Limb (tissue), 2 donors: ENCODE data around the gene PRKCI.
"Not testable (repeated sequence)": the region's sequence is repeated elsewhere in the genome, so short reads cannot be mapped to it uniquely, and the experiment has no call there.

Source experiments
- DNase-seq, 2 donors: peaks; one replicate each; pipeline ENCODE4 v3.0.0-alpha.2; 2016; ENCODE audit errors: extremely low spot score in 2 of 2

The PRKCI gene

DNA sequence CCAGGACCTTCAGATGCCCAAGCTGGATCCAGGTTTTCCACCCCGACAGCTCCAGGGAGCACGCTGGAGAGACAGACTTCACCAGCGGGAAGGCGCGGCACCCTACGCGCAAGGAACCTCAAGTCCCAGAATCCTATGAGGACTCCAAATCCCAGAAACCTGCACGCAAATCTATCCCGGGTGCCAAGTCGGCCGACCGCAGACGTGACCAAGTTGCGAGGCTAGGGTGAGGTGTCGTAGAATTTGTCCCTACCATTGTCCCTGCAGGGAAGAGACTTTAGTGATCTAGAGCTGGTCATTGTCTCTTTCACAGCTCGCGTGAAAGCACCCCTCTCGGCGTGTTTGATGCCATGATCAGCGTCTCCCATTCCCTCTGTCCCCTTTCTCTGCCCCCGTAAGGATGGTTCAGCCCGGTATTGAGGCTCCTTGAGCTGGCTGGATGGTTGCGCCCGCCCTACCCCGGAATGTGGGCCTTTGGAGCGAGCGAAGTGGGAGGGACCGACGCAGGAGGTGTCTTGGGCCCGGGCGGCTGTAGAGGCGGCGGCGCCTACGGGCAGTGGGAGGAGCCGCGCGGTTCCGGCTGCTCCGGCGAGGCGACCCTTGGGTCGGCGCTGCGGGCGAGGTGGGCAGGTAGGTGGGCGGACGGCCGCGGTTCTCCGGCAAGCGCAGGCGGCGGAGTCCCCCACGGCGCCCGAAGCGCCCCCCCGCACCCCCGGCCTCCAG, at the start of gene PRKCI:
PRKCI (plus strand) TSS at position 501 of the 723 bp plus-strand sequence. CDS start 246 bp downstream, outside the sequence.
- DNase-seq: peak; percentile 95 to 97

GRCh38 chr3:170178651-170179050, 43.6 kb upstream of the PRKCI start:
- no peak for DNase-seq

GRCh38 chr3:170179432-170179831, 42.8 kb upstream of the PRKCI start:
- no peak for DNase-seq

DNA sequence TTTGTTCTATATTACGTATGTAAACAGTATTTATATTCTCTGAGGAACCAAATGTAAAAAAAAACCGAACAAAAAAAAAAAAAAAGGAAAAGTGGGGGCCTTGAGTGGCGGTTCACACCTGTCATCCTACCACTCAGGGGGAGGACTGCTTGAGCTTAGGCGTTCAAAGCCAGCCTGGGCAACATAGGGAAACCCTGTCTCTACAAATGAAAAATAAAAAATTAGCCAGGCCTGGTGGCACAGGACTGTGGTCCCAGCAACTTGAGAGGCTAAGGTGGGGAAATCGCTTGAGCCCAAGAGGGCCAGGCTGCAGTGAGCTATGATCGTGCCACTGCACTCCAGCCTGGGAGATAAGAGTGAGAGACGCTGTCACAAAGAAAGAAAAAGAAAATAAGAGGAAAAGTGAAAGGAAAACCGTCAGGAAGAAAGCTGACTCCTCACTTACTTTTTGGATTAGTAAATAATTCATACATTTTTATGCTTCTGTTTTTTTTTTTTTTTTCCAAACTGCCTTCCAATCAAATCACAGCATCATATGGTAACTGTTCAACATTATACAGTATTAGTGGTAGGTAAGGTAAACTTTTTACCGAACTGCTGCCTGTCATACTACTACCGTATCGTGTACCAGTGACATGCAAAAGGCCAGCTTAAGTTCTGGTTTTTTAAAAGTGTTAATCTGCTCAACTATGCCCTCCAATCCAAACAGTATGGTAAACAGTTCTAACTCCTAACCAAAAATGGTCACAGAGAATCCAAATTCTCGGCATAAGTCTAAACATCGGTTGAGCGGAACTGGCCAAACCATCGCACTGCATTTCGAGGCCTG, 41.9 kb upstream of the PRKCI start:
- DNase-seq: no peak

GRCh38 chr3:170180908-170181885, 41.0 kb upstream of the PRKCI start, which contains the start of gene PHC3:
Gene PHC3, minus strand, starts transcription at chr3:170181733. Its CDS starts 18 bp downstream, at chr3:170181715.
- peak; percentile 96 to 97 for DNase-seq

DNA sequence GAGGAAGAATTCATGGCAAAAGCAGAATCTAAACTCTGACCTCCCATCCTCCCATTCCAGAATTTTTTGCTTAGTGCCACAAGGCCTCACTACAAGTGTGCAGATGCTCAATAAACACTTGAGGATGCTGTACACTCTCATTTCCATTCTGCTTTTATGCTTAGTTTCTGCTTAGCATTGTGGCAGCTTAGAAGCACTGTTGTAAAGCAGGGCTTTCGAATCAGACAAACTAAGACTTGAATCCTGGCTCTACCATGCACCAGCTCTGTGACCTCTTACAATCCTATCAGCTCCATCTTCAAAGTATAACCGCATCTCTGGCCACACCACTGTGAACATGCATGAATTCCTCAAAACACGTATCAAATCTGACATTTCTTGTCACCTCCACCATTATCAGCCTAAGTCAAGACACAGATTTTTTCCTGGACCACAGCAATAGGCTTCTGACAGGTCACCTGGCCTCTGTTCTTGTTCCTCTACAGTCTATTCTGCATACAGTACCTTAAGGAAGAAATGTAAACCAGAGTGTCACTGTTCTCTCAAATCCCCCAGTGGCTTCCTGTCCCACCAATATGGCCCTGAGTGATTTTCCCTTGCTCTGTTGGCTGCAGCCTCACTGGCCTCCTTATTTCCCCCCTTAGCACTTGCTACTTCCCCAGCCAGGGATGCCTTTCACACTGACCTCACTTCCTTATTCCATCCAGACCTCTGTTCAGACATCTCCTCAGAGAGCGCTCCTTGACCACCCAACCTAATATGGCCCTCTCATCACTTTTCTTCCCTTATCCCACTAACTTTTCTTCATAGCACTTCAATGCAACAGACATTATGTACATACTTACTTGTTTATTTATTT, 32.6 kb upstream of the PRKCI start:
- no peak for DNase-seq

- not testable (repeated sequence) for DNase-seq
These were observed 26.5 kb upstream of the PRKCI start for GRCh38 chr3:170195759-170196158.

- DNase-seq: no peak
These were observed 25.4 kb upstream of the PRKCI start for GRCh38 chr3:170196833-170197232.

DNA sequence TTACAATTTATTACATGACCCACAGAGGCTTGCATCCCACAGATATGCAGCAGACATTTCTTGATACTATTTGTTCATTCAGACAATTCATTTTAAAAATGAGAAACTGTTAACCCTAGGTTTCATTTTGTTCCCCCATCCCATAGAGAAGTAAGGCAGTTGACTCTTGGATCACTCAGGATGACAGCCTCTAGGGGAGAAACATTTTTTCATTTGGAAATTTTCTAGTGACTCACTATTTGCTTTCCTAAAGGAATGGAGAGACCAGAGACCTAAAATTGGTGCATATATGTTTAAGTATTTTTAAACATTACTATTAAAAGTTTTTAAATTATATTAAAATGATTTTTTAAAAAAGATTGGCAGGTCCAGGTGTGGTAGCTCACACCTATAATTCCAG, 21.2 kb upstream of the PRKCI start:
- DNase-seq: no peak

DNA sequence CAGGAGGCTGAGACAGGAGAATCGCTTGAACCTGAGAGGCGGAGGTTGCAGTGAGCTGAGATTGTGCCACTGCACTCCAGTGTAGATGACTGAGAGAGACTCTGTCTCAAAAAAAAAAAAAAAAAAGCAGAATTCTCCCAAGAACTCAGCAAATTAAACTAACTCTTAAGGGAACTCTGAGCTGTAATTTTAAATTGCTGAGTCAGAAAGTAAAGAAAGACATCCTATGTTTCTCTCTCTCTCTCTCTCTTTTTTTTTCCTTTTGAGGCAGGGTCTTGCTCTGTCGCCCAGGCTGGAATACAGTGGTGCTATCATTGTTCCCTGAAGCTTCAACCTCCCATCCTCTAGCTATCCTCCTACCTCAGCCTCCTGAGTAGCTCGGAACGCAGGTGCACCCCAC, 20.7 kb upstream of the PRKCI start:
- DNase-seq: no peak

GRCh38 chr3:170203457-170203856, 18.8 kb upstream of the PRKCI start:
- no peak for DNase-seq

GRCh38 chr3:170204023-170204472, 18.2 kb upstream of the PRKCI start:
- no peak for DNase-seq

- no peak for DNase-seq
These were observed 17.7 kb upstream of the PRKCI start for GRCh38 chr3:170204509-170204908.

DNA sequence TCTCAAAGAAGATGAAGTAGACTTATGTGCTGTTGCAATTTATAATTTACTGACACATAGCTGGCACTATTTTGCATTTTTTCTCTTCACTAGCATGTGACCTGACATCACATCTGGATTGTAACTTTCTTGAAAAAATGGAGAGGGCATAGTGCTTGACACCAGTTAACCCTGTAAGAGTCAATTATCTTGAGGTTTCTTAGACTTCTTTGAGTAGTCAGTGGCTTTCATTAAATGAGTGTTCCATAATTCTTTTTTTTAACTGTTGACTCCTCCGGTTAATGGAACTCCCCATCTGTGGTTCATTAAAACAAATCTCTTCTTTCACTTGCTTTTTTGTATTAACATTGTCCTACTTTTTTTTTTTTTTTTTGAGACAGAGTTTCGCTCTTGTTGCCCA, 16.9 kb upstream of the PRKCI start:
- DNase-seq: no peak

DNA sequence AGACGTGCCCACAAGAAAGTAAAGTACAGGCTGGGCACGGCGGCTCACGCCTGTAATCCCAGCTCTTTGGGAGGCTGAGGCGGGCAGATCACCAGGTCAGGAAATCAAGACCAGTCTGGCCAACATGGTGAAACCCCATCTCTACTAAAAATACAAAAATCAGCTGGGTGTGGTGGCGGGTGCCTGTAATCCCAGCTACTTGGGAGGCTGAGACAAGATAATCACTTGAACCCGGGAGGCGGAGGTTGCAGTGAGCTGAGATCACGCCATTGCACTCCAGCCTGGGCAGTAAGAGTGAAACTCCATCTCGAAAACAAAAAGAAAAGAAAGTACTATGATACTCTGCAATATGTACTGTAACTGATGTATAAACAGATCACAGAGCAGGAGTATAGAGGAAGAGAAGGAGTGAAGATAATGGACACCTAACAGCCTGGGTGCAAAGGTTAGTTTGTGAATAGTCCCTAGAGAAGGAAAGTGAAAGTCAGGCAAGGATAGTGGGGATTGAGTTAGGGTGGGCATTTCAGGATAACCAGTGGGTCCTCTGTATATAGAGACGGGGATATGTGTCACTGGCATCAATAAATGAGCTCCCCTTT, 16.0 kb upstream of the PRKCI start:
- DNase-seq: not testable (repeated sequence)

DNA sequence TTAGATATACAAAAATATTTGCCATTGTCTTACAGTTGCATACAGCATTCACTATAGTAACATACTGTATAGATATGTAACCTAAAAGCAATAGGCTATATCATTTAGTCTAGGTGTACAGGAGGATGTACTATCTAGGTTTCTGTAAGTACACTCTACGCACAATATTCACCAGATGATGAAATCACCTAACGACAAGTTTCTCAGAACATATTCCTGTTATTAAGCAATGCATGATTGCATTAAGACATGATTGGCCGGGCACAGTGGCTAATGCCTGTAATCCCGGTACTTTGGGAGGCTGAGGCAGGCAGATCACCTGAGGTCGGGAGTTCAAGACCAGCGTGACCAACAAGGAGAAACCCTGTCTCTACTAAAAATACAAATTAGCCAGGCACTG, 14.5 kb upstream of the PRKCI start:
- DNase-seq: no peak

DNA sequence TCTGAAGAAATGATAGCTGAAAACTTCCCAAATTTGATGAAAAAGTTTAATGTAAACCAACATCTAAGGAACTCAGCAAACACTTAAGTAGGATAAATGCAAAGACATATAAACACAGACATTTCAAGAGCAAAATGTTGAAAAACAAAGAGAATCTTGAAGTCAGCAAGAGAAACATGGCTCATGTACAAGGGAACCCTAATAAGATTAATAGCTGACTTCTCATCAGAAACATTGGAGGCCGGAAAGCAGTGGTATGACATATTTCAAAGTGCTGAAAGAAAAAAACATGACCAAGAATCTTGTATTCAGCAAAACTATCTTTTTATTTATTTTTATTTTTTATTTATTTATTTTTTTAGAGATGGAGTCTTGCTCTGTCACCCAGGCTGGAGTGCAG, 10.6 kb upstream of the PRKCI start:
- no peak for DNase-seq

DNA sequence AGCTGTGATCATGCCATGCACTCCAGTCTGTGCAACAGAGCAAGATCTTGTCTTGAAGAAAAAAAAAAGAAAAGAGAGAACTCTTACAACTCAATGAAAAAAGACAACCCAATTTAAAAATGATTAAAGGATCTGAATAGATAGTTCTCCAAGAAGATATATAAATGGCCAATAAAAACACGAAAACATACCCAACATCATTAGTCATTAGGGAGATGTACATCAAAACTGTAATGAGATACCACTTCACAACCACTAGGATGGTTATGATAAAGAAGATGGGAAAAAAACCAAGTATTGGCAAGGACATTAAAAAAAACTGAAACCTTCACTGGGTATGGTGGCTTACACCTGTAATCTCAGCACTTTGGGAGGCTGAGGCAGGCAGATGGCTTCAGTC, 2.4 kb upstream of the PRKCI start:
- no peak for DNase-seq

DNA sequence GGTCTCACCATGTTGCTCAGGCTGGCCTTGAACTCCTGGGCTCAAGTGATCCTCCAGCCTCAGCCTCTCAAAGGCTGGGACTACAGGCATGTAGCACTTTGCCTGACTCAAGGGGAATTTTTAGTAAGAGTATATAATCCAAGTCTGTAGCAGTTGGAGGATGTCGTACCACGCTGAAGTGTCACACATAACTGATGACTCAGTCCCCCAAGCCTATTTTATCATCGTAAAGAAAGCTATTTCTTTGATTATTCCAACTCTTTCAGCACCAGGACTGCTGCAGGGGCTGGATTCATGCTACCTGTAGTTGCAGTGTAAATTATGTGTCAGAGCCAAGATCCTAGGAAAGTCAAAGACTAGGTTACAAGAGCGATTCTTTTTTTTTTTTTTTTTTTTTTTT, 1.4 kb upstream of the PRKCI start:
- no peak for DNase-seq
